Left hindlimb (tissue), 1 donor: ENCODE data around the gene PREX1.
A peak's percentile ranks its signal among the peaks of the same experiment; 100 is the strongest.

Experiments used
- DNase-seq: peaks from one replicate; pipeline ENCODE4 v3.0.0-alpha.2; 2018

Gene PREX1

GRCh38 chr20:48809673-48810072, 18.1 kb downstream of the PREX1 start:
- no peak for DNase-seq

GRCh38 chr20:48808382-48809034, 19.3 kb downstream of the PREX1 start:
- DNase-seq: no peak

- DNase-seq: no peak
Observed at GRCh38 chr20:48807586-48808381, 20.0 kb downstream of the PREX1 start.

GRCh38 chr20:48807051-48807450, 20.7 kb downstream of the PREX1 start:
- DNase-seq: no peak

- DNase-seq: no peak
Observed at GRCh38 chr20:48805716-48806115, 22.1 kb downstream of the PREX1 start.

- DNase-seq: no peak
Observed at GRCh38 chr20:48805286-48805685, 22.5 kb downstream of the PREX1 start.

- no peak for DNase-seq
Observed at GRCh38 chr20:48804300-48804980, 23.4 kb downstream of the PREX1 start.

- no peak for DNase-seq
Observed at GRCh38 chr20:48803176-48804053, 24.4 kb downstream of the PREX1 start.

- no peak for DNase-seq
Observed at GRCh38 chr20:48802647-48803046, 25.2 kb downstream of the PREX1 start.

GRCh38 chr20:48802216-48802615, 25.6 kb downstream of the PREX1 start:
- no peak for DNase-seq

- DNase-seq: no peak
Observed at GRCh38 chr20:48801197-48801596, 26.6 kb downstream of the PREX1 start.

GRCh38 chr20:48800177-48800576, 27.6 kb downstream of the PREX1 start:
- no peak for DNase-seq

- DNase-seq: no peak
Observed at GRCh38 chr20:48799328-48800105, 28.3 kb downstream of the PREX1 start.

- DNase-seq: no peak
Observed at GRCh38 chr20:48797850-48798747, 29.7 kb downstream of the PREX1 start.

- DNase-seq: no peak
Observed at GRCh38 chr20:48797275-48797825, 30.4 kb downstream of the PREX1 start.

- DNase-seq: no peak
Observed at GRCh38 chr20:48795732-48796131, 32.1 kb downstream of the PREX1 start.

GRCh38 chr20:48794816-48795457, 32.9 kb downstream of the PREX1 start:
- DNase-seq: no peak

- DNase-seq: no peak
Observed at GRCh38 chr20:48794360-48794759, 33.4 kb downstream of the PREX1 start.

GRCh38 chr20:48793776-48794175, 34.0 kb downstream of the PREX1 start:
- no peak for DNase-seq

- DNase-seq: peak; percentile 60
Observed at GRCh38 chr20:48791666-48792071, 36.1 kb downstream of the PREX1 start.
